Stimulated activated CD4-positive, alpha-beta T cell treated with anti-CD3 and anti-CD28 coated beads, Interleukin-15, amount 100 ng/mL, for 24 hours (primary cell): ENCODE results near the gene MRPS24.
A peak's percentile ranks its signal among the peaks of the same experiment; 100 is the strongest.
"Not testable (repeated sequence)": the region's sequence is repeated elsewhere in the genome, so short reads cannot be mapped to it uniquely, and the experiment has no call there.

Source experiments
- DNase-seq: peaks from one replicate; pipeline ENCODE4 v3.0.0-alpha.2; 2020

MRPS24 gene

DNA sequence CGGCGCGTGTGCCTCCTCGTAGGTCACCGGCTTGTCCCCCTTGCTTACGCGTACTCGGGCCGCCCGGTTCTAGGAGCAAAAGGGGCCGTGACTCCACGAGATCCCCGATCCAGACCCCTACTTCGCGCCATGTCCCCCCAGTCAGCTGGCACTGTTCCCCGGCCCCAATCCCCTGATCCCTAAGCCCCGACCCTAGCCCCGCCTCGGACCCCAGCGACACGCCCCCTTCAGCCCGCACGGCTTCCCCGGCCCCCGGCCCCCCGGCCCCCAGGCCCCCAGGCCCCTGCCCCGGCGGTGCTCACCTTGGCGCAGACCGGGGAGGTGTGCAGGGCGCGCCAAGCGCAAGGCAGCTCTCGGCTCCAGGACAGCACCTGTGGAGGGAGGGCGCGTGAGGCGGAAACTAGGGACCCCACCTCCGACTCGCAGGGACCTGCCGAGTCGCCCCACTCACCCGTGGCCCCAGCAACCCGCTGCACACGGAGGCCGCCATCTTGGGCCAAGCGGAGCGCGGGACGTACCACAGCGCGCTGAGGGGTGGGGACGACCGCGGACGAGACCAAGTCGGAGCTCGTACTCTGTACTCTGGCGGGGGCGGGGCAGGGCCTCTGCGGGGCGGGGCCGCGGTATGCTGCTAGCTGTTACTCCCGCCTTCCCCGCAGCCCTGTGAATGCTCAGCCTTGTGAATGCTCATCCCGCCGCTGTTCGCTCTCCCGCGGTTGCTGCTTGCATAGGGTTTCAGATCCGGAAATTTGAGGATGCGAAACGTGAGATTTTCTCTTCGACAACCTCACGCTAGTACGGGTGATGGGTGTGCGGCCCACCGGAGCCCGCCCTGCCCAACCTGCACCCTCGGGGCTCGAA, at the start of gene MRPS24:
MRPS24 (minus strand) TSS at position 512 of the 861 bp plus-strand sequence; CDS start at position 490, 22 bp downstream.
- peak; percentile 97 for DNase-seq

DNA sequence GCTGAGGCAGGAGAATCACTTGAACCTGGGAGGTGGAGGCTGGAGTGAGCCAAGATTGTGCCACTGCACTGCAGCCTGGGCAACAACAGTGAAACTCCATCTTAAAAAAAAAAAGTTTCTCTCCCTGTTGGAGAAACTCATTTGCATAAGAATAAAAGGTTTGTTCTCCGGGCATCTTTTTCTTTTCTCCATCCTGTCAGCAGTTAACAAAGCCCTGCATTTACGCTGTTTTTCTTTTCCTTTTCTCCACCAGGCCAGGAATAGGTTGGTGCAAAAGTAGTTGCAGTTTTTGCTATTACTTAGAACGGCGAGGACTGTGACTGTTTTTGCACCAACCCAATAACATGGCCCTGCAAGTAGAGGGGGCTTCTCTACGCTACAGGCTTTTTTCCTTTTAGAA, 46.6 kb upstream of the MRPS24 start:
- no peak for DNase-seq

DNA sequence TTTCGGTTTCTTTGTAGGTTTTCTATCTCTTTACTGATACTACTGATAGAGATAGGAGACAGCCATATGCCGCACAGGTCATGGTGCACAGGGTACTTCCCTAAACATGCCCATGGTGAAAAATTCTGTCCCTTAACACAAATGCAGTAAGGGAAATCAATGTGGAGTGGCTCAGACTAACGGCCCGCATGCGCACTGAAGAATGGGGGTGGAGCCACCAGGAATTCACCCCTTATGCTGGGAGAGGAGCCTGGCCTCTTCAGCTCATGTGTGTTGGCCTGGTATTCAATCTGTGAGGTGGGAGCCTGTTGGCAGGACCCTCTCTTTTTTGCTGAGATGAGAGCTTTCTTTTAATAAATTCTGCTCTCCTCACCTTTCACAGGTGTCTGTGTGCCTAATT, 45.5 kb upstream of the MRPS24 start:
- no peak for DNase-seq

DNA sequence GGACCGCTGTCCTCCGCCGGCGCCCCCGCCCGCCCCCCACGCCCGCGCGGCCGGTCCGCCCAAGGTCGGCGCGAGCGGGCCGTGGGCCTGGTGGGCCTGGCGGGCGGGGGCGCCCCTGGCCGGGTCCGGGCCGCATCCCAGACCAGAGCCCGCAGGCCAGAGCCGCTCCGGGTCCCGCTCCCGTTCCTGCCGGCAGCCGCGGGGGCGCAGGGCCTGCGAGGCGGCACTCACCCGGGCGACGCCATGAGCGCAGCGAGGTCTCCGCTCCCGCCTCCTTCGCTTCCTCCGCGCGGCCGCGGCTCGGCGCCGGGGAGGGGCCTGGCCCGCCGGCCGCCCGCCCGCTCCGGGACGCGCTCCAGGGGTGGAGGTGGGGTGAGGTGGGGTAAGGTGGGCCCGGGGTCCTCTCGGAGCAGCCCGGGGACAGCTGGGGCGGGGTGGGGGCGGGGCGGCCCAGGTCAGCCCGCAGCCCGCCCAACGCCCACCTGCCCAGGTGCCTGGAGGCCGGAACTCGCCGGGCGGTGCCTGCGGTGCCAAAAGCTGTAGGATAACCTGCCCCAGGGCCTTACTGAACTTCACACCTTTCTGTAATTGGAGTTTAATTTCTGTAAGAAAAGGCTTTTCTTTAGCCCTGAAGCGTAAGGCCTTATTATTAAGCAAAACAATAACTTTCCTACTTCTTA, 37.2 kb upstream of the MRPS24 start, which contains the start of gene URGCP:
URGCP (minus strand) TSS at position 266 of the 680 bp plus-strand sequence; CDS start at position 245, 21 bp downstream.
- DNase-seq: peak; percentile 66

DNA sequence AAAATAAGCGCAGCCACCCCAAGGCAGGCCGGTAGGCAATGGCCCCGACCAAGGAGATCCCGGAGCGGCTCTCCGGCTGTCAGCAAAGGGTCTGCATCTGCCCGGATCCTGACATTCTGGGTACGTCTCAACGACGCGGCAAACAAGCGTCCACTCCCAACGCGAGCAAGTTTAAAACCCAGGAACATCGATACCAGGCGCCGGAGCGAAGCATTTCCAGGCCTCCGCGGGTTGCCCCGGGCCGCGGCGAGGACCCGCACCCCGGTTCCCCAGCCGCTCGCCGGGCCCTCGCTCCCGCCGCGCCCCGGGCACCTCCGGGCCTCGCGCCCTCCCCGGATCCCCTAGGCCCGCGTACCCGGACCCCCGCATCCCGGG, 36.6 kb upstream of the MRPS24 start:
- DNase-seq: peak; percentile 39

DNA sequence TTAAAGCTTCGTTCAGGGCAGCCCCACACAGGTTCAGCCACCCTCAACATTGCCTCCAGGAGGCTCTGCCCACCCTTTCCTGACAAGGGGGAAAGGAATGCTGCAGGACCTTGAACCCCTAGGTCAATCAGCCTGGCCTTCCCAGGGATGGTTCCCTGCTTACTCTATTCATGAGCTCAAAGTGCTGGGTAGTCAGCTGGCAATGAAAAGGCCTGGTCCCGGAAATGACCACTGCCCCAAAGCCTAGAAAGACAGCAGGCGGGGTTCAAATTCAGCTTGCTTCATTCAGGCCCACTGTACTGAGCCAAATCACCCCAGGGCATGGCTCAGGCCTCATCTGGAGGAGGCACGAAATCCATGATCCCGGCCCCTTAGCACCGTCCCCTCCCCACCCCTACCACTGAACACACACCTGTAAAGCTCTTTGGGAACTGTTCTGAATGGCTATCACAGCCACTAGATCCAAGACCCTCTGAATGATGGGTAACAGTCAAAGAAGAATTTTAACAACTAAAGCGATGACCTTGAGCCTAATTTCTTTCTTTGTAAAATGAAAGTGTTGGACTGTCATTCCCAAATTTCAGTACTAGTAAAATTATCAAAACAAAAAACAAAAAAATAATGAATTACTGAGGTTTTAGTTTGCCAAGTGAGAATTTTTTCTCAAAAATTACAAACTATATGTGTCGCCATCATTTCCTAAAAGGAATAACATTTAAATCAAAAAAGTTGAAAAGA, 36.1 kb upstream of the MRPS24 start:
- no peak for DNase-seq

DNA sequence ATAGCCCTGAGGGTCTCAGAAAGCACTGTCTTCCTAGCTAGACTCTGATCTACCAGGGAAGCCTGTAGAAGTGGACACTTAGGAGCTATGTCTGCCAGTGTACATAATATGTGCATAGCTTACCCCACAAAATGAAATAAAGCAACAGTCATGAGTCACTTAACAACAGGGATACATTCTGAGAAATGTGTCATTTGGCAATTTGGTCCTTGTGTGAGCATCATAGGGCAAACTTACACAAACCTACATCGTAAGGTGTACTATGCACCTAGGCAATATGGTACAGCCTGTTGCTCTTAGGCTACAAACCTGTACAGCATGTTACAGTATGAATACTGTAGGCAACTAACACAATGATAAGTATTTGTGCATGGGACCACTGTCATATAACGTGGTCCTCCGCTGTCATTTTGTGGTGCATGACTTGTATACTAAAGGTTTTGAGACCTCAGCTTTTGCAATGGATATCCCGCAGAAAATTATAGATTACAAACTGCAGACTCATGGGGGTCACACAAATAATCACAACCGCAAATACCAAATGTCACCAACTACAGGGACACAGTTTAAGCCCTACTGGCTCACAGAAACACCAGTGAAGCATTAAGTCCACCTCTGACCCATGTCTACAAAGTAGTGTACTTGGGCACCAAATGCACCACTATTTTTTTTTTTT, 35.4 kb upstream of the MRPS24 start:
- no peak for DNase-seq

DNA sequence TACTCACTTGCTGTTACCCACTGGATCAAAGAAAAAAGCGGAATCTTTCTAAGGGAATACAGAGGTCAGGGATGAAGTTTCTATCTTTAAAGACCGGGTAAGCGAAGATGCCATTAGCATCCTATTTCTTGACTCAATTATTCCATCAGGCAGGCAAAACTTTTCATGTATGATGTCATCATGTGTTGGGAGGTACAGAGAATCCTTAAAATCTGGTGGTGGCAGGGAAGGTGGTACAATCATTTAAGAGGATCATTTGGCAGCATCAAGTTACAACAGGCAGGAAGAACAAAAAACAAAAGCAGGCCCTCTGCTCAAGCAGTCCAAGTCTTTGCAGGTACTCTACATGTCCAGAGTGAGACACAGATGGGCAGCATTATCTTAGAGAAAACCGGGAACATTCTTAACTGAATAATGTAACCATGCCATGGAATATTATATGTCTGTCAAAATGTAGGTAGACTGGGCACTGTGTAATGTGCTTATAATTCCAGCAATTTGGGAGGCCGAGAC, 33.3 kb upstream of the MRPS24 start:
- DNase-seq: no peak

DNA sequence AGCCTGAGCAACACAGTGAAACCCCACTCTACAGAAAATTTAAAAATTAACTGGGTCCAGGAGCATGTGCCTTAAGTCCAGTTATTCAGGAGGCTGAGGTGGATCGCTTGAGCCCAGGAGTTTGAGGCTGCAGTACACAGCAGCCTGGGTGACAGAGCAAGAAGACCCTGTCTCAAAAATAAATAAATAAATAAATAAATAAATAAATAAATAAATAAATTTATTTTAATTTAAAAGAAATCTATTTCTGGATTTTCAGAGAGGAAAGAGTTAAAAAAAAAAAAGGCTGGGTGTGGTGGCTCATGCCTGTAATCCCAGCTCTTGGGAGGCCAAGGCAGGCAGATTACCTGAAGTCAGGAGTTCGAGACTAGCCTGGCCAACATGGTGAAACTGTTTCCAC, 29.3 kb upstream of the MRPS24 start:
- DNase-seq: not testable (repeated sequence)

DNA sequence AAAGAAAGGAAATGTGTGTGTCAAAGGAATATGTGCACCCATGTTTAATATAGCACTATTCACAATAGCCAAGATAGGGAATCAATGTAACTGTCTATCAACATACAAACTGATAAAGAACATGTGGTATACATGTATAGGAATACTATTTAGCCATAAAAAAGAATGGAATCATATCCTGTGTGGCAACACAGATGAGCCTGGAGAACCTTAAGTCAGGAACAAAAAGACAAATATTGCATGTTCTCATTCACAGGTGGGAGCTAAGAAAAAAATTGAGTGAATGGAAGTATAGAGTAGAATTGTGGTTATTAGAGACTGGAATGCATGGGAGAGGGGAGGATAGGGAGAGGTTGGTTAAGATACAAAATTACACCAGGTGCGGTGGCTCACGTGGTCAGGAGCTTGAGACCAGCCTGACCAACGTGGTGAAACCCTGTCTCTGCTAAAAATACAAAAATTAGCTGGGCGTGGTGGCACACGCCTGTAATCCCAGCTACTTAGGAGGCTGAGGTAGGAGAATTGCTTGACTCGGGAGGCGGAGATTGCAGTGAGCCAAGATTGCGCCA, 26.6 kb upstream of the MRPS24 start:
- DNase-seq: no peak

DNA sequence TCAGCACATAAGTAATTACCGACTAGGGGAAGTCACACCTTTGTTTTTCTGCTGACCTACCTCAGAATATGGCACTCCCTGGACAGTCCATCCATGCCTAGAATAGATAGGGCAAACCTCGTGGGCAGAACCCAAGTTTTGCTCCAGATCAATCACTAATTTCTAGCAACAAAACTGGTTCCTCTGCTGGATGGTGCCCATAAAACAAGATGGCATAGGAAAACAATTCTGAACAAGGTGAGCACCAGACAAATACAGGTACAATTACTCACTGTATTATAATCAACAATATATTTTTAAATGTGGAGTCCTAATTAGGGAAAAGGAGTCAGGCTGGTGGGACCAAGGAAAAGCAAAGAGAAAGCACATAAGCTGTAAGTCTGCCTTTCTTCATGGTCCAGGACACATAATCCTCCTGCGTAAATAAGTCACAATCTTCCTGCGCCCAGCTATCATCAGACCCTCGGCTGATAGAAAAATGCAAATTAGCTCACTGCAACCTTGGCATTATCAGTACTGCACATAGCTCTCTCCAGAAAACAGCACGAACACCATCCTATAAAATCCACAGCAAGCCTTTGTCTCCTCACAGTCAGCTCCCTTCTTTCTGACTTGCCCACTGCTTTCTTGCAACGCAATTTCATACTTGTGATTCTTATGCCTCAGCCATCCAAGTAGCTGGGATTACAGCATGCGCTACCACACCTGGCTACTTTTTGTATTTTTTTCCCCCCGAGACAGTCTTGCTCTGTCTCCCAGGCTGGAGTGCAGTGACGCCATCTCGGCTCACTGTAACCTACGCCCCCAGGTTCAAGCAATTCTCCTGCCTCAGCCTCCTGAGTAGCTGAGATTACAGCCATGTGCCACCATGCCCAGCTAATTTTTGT, 22.0 kb upstream of the MRPS24 start:
- DNase-seq: no peak

DNA sequence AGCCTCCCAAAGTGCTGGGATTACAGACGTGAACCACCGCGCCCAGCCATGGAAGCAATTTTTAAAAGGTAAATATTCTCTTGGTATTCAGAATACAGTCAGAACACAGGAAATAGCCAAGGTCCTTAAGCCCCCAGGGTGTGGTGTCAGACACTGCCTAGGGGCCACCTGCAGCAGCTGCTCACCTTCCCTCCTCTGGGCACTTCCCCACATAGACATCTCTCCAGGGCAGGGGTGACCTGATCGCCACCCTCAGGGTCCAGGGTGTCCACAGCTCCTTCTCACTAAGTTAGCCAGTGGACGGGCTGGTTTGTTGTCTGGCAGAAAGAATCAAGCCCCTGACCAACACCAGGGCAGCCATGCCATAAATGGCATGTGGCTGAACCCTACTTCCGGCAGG, 21.2 kb upstream of the MRPS24 start:
- DNase-seq: no peak

DNA sequence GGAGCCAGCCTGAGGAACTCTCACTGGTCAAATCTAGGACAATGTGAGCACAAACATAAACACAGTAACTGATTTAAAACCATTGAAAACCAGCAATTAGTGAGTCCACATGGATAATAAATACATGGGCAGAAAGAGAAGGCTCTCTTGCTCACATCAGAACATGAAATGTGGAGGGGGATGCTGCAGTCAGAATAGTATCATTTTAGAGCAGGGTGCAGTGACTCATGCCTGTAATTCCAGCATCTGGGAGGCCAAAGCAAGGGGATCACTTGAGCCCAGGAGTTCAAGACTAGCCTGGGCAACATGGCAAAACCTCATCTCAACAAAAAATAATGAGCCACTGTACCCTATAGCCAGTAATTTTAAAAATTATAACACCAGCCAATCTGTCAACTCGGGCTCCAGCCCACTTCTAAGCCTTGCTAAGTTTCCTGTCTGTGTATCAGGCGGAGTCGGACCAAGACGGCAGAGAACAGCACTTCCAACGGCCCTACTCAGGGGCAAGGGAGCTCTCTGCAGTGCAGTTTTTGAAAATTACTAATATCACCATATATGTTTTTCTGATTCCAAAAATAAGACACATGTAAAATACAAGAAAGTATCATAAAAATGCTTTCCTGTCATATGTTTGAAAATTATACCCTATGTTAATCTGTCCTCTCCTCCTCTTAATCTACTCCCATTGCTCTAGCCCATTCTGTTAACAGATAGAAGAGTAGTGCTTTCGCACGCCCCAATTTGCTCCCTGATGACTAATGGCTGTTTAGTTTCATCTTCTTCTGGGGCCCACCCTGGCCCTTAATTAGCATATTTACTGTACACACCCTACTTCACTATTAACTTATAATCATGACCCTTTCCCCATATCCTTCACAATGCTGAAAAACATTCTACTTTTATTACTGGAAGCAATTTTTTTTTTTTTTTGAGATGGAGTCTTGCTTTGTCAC, 20.0 kb upstream of the MRPS24 start:
- peak; percentile 19 for DNase-seq

DNA sequence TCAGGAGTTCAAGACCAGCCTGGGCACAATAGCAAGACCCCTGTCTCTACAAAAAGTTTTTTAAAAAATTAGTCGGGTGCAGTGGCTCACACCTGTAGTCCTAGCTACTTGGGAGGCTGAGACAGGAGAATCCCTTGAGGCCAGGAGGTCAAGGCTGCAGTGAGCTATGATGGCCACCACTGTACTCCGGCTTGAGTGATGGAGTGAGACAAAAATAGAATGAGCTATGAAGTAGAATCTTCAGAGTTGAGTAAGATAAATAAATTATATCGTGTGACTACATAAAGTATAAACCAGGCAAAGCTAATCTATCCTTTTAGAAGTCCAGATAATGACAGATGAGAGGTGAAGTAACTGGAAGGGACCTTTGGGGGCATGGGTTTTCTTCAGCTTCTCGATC, 15.3 kb upstream of the MRPS24 start:
- no peak for DNase-seq

DNA sequence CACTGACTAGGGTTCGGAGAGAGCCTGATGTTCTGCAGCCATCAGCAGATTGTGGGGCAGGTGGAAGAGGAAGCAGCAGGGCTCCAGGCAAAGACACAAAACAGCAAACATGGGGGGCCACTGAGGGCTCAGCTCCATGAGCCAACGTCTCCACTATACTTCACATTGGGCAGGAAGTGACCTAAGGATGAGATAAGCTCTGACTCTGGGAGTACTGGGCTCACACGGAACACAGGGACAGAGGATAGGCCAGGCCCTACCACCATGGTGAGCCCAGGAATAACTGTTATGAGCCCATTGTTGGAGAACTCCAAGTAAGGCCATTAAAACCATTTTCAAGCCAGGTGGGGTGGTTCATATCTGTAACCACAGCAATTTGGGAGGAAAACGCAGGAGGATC, 14.9 kb upstream of the MRPS24 start:
- no peak for DNase-seq

DNA sequence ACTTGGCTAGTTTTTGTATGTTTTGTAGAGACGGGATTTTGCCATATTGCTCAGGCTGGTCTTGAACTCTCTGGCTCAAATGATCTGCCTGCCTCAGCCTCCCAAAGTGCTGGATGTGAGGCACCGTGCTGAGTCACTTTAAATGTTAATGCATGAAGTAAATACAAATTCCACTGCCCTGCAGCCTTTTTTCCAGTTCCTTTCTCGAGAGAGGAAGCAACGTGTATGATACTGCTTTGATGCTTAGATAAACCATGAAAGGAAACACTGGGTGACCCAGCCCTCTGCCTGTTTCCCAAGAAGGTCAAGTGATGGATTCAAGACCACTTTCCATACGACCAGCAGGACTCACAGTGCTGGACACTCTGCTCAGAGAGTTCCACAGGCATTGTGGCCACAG, 11.3 kb upstream of the MRPS24 start:
- DNase-seq: no peak

DNA sequence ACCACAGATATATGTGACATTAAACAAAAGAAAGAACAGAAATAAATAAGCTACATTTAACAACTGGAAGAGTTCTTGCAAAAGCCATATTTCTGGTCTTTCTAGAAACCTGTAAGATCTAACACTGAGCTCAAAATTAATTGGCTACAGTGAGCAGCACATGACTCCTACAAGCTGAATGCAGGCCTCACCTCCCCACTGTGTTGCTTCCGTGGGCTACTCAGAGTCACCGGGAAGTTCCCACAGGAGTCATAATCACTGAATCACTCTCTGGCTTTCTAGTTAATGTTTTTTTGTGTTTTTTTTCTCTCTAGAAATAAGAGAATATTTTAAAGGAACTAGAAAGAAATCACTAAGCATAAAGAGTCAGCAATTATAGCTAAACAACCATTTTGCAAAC, 10.2 kb upstream of the MRPS24 start:
- DNase-seq: no peak

DNA sequence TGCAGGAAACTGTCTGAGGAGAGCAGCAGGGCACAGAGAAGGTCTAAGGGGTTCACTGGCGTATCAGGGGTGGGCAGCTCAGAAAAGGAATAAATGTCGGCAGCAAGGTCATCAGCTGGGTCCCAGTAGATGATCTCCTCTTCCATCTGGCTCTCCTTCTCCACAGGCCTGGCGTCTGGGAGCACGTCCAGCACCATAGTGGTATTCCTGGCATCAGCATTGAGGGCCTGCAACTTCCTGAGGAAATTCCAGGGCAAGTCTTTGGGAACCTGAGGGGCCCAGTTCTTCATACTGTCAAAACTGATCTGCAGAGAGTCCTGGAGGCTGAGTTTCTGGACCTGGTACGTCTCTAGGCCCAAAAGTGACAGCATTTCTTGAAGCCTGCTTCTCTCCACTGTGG, 9.6 kb upstream of the MRPS24 start:
- no peak for DNase-seq

DNA sequence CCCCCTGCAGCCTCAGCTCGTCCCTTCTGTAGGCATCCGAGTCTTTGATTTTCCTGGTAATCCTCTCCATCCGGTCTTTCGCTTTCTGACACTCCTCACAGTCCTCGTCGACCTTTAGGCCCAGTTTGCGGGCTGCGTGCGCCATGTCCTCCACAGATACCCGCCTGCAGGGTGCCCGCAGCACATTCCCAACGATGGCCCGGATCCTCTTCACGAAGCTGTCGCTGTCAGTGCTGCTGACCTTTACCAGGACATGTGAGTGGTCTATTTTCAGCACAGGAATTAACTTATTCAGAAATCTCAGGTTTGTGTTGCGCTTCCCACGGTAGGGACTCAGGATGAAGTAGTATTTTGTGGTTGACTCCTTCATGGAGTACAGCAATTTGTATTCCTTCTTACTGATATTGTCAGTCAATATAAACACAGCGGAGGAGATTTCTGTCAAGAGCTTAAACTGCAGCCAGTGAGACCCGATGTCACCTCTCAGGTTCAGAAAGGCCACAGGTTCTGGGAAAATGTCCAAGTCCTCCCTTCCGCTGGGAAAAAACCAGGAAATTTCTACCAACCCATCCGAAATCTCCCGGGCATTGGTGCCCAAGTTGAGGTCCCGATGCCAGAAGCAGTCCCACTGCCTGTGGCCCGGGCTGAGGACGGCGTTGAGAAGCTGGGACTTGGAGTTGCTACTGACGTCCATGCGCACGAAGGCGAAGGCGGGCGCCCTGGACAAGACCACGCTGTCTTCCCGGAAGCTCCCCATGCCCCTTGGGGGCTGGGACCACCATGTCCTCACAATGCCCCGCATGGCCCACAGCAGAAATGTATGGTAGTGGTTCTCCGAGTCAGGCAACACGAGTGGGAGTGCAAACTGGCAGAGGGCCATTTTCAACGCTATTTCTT, 8.9 kb upstream of the MRPS24 start:
- no peak for DNase-seq
